HCT116 (cell line): ENCODE results near the gene RRAD. TPM values are rescaled to one million over a fixed set of nuclear protein-coding genes. Genes with fewer than 3 reads are reported as not detected.

Source experiments
- ATAC-seq: fragments of 200-7000 bp; cut with Tn5 transposase; 2 replicates; pipeline ENCODE4 v1.9.1; 2020; ENCODE audit warnings: mild to moderate bottlenecking, moderate library complexity
- BruUV-seq: library from RNA; stranded (reverse); fragments of 400-500 nt; replicated peaks from 2 replicates; lab custom pipeline; 2021; lab: Mats Ljungman, UMichigan
- CTCF ChIA-PET: fragments of 300-600 bp; sonication (Branson Sonifier 250); formaldehyde crosslinking; loops from one replicate; lab custom pipeline; 2021; ENCODE audit warnings: antibody characterized with exemption; lab: Charles Lee
- POLR2A ChIA-PET: fragments of 300-600, 350-600 bp; sonication (Branson Sonifier 250); formaldehyde crosslinking; loops from one replicate; lab custom pipeline; 2021; ENCODE audit warnings: antibody characterized with exemption; lab: Charles Lee
- RAD21 ChIA-PET, 2 experiments: fragments of 300-600 bp; sonication (Branson Sonifier 250); formaldehyde crosslinking; loops; one replicate each; lab custom pipeline; 2023; ENCODE audit warnings: low total read pairs in 2 of 2; ENCODE audit not compliant: uncharacterized antibody in 2 of 2, unreplicated experiment in 2 of 2, low non-redundant PET in 1 of 2; lab: Charles Lee
- DNase-seq: peaks from one replicate; pipeline ENCODE4 v3.0.0-alpha.2; 2010; ENCODE audit warnings: low read depth, low spot score
- H2AFZ ChIP-seq: fragments of 200-600 bp; shearing (Covaris generic), sonication (generic); 2 replicates; pipeline ENCODE4 v1.6.1; 2017; ENCODE audit warnings: low read depth, mixed run types, mixed read lengths, antibody characterized with exemption, low read length; ENCODE audit not compliant: poor library complexity, severe bottlenecking
- H3K27ac ChIP-seq: 2 replicates; pipeline ENCODE4 v1.5.1; 2012; ENCODE audit warnings: low read depth, low read length
- H3K27me3 ChIP-seq: fragments of 200-600 bp; sonication (generic); 2 replicates; pipeline ENCODE4 v1.6.1; 2016; ENCODE audit warnings: mixed run types, low read length, mixed read lengths; ENCODE audit not compliant: insufficient read depth
- H3K36me3 ChIP-seq, 2 experiments: fragments of 200-500 bp in 1 of 2; fragments of 200-600 bp in 1 of 2; sonication (Bioruptor generic) in 1 of 2; sonication (generic) in 1 of 2; 2 replicates each; pipeline versions ENCODE4 v1.5.1 to v1.6.1; 2014 to 2016; ENCODE audit warnings: low read length in 2 of 2, inconsistent platforms in 1 of 2, mixed read lengths in 1 of 2, mixed run types in 1 of 2; ENCODE audit not compliant: insufficient read depth in 2 of 2, control insufficient read depth in 1 of 2
- H3K4me1 ChIP-seq, 2 experiments: fragments of 200-600 bp in 1 of 2; sonication (generic) in 1 of 2; 2 replicates each; pipeline versions ENCODE4 v1.5.1 to v1.6.1; 2012 to 2017; ENCODE audit warnings: low read length in 2 of 2, inconsistent platforms in 1 of 2, mild to moderate bottlenecking in 1 of 2, mixed read lengths in 1 of 2, mixed run types in 1 of 2, moderate library complexity in 1 of 2; ENCODE audit not compliant: insufficient read depth in 2 of 2, control insufficient read depth in 1 of 2
- H3K4me2 ChIP-seq: fragments of 200-600 bp; sonication (generic); 2 replicates; pipeline ENCODE4 v1.6.1; 2017; ENCODE audit warnings: mixed run types, low read length, mixed read lengths
- H3K4me3 ChIP-seq, 2 experiments: fragments of 200-600 bp in 1 of 2; sonication (generic) in 1 of 2; replicated peaks in 1 of 2; 2 replicates each; pipeline ENCODE4 v1.5.1; 2011 to 2016; ENCODE audit warnings: low read length in 2 of 2, control low read depth in 1 of 2, low read depth in 1 of 2, mild to moderate bottlenecking in 1 of 2, mixed read lengths in 1 of 2, mixed run types in 1 of 2
- H3K79me2 ChIP-seq: fragments of 200-600 bp; sonication (generic); 2 replicates; pipeline ENCODE4 v1.6.1; 2017; ENCODE audit warnings: mild to moderate bottlenecking, mixed run types, low read length, moderate library complexity, mixed read lengths; ENCODE audit not compliant: insufficient read depth
- H3K9ac ChIP-seq: fragments of 200-600 bp; sonication (generic); 2 replicates; pipeline ENCODE4 v1.6.1; 2016; ENCODE audit warnings: low read length, mixed read lengths
- H3K9me2 ChIP-seq: fragments of 200-600 bp; sonication (generic), shearing (Covaris generic); 2 replicates; pipeline ENCODE4 v1.6.1; 2017; ENCODE audit warnings: mixed run types, mild to moderate bottlenecking, moderate library complexity; ENCODE audit not compliant: insufficient read depth
- H3K9me3 ChIP-seq, 2 experiments: fragments of 200-500 bp in 1 of 2; fragments of 200-600 bp in 1 of 2; sonication (Bioruptor generic) in 1 of 2; sonication (generic) in 1 of 2; 2 replicates each; pipeline ENCODE4 v1.6.1; 2014 to 2017; ENCODE audit warnings: low read length in 2 of 2, mixed read lengths in 2 of 2, inconsistent platforms in 1 of 2, low read depth in 1 of 2, mild to moderate bottlenecking in 1 of 2, mixed run types in 1 of 2, moderate library complexity in 1 of 2; ENCODE audit not compliant: control insufficient read depth in 1 of 2, insufficient read depth in 1 of 2
- H4K20me1 ChIP-seq: fragments of 200-600 bp; sonication (generic), shearing (Covaris generic); 2 replicates; pipeline ENCODE4 v1.6.1; 2017; ENCODE audit warnings: mixed run types, mild to moderate bottlenecking, moderate library complexity; ENCODE audit not compliant: insufficient read depth
- CBX3 ChIP-seq: IDR thresholded peaks from 2 replicates; pipeline ENCODE4 v1.6.1; 2012; ENCODE audit warnings: low read depth
- EGR1 ChIP-seq: IDR thresholded peaks from 2 replicates; pipeline ENCODE4 v1.6.1; 2012; ENCODE audit warnings: low read depth
- ELF1 ChIP-seq: IDR thresholded peaks from 2 replicates; pipeline ENCODE4 v1.6.1; 2012; ENCODE audit warnings: low read depth, borderline replicate concordance
- EZH2 ChIP-seq: fragments of 200-600 bp; sonication (generic); IDR thresholded peaks from 2 replicates; pipeline ENCODE4 v1.6.1; 2017; ENCODE audit warnings: antibody characterized with exemption, mixed run types
- FOSL1 ChIP-seq: IDR thresholded peaks from 2 replicates; pipeline ENCODE4 v1.6.1; 2012; ENCODE audit warnings: low read depth
- JUND ChIP-seq: IDR thresholded peaks from 2 replicates; pipeline ENCODE4 v1.6.1; 2012
- POLR2A ChIP-seq: IDR thresholded peaks from 2 replicates; pipeline ENCODE4 v1.7.0; 2011; ENCODE audit warnings: borderline replicate concordance; ENCODE audit not compliant: insufficient read depth, insufficient read length; ENCODE audit errors: extremely low read depth
- POLR2AphosphoS5 ChIP-seq: IDR thresholded peaks from 2 replicates; pipeline ENCODE4 v1.6.1; 2011; ENCODE audit warnings: mild to moderate bottlenecking, low read depth, low read length, moderate library complexity
- RAD21 ChIP-seq: IDR thresholded peaks from 2 replicates; pipeline ENCODE4 v1.6.1; 2012; ENCODE audit warnings: low read depth, mild to moderate bottlenecking
- SIN3A ChIP-seq: IDR thresholded peaks from 2 replicates; pipeline ENCODE4 v1.6.1; 2012; ENCODE audit warnings: low read depth
- SRF ChIP-seq: IDR thresholded peaks from 2 replicates; pipeline ENCODE4 v1.6.1; 2012; ENCODE audit warnings: low read depth
- ZFX ChIP-seq: fragments of 450-650 bp; IDR thresholded peaks from 2 replicates; pipeline ENCODE4 v1.6.1; 2017
- ZNF274 ChIP-seq: fragments of 200-500 bp; sonication (Bioruptor generic); IDR thresholded peaks from 2 replicates; pipeline ENCODE4 v1.6.1; 2014; ENCODE audit warnings: mild to moderate bottlenecking, low read depth, low read length, inconsistent platforms
- intact Hi-C: fragments of 100-400 bp; cut with micrococcal nuclease; formaldehyde crosslinking; loops from 2 replicates; pipeline ENCODE4 v1.10.0; 2022
- total RNA-seq: library from RNA; stranded (reverse); gene quantifications from one replicate; pipeline ENCODE4 v1.2.1, GENCODE V29; 2021; ENCODE audit not compliant: unreplicated experiment
- TF ChIP-seq, protein P1 (sequence below): IDR thresholded peaks from 2 replicates; pipeline ENCODE4 v1.6.1; 2012; ENCODE audit warnings: low read depth
- TF ChIP-seq, protein P2 (sequence below): IDR thresholded peaks from 2 replicates; pipeline ENCODE4 v1.6.1; 2012
- TF ChIP-seq, protein P3 (sequence below): IDR thresholded peaks from 2 replicates; pipeline ENCODE4 v1.6.1; 2012

RRAD gene
- total RNA-seq, 1 experiment from 2014 or later: 2.2 TPM

DNA sequence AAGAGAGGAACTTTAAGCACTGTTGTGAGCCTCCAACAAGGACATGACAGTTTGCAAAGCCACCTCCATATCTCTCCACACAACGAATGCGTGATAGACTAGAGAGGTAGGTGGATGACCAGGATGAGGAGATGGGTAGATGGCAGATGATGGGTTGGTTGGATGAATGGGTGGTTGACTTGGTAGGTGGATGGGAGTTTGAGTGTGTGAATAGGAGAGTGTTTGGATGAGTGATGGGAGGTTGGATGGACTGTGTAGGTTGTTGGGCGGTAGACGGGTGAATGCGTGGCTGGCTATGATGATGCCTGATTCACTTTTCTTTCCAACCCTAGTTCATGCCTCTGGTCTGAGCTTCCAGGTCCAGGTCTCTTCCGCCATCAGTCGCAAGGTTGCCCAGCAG is 10.8 kb downstream of the RRAD start (continued):
- TF ChIP-seq, protein P1, sequence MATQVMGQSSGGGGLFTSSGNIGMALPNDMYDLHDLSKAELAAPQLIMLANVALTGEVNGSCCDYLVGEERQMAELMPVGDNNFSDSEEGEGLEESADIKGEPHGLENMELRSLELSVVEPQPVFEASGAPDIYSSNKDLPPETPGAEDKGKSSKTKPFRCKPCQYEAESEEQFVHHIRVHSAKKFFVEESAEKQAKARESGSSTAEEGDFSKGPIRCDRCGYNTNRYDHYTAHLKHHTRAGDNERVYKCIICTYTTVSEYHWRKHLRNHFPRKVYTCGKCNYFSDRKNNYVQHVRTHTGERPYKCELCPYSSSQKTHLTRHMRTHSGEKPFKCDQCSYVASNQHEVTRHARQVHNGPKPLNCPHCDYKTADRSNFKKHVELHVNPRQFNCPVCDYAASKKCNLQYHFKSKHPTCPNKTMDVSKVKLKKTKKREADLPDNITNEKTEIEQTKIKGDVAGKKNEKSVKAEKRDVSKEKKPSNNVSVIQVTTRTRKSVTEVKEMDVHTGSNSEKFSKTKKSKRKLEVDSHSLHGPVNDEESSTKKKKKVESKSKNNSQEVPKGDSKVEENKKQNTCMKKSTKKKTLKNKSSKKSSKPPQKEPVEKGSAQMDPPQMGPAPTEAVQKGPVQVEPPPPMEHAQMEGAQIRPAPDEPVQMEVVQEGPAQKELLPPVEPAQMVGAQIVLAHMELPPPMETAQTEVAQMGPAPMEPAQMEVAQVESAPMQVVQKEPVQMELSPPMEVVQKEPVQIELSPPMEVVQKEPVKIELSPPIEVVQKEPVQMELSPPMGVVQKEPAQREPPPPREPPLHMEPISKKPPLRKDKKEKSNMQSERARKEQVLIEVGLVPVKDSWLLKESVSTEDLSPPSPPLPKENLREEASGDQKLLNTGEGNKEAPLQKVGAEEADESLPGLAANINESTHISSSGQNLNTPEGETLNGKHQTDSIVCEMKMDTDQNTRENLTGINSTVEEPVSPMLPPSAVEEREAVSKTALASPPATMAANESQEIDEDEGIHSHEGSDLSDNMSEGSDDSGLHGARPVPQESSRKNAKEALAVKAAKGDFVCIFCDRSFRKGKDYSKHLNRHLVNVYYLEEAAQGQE: no peak
- TF ChIP-seq ZNF274: no peak
- TF ChIP-seq POLR2A: no peak
- no peak for TF ChIP-seq CBX3
- TF ChIP-seq RAD21: no peak
- TF ChIP-seq SRF: no peak
- TF ChIP-seq SIN3A: no peak
- TF ChIP-seq ELF1: no peak
- no peak for TF ChIP-seq ZFX
- no peak for TF ChIP-seq EZH2
- TF ChIP-seq, protein P2, sequence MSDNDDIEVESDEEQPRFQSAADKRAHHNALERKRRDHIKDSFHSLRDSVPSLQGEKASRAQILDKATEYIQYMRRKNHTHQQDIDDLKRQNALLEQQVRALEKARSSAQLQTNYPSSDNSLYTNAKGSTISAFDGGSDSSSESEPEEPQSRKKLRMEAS: no peak
- TF ChIP-seq, all 23 proteins: peak for 0

DNA sequence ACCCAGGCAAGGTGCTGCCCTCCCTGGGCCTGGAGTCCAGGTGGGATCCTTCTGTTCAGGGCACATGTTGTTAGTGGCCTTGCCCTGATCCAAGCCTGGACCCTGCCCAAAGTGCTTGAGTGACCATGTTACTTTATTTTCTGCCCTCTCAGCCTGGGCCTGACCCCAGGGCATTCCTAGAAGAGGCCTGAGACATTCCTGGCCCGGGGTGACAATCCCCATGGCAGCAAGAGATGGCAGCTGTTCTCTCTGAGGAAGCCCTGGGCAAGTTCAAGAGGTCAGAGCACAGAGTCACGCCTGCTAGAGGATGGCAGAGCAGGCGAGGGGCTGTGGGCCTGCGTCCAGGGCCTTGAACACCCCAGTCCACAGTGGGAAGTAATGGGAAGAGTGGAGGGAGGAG is 11.6 kb downstream of the RRAD start:
- POLR2A ChIA-PET: no interaction called here
- Histone ChIP-seq H3K9me2 (no peaks in the 10 kb centered on the region), H3K4me3 (no peak overlapping the region), H3K27me3 (no peaks in the 10 kb centered on the region), H3K79me2 (no peaks in the 10 kb centered on the region), H2AFZ (no peak overlapping the region), H3K36me3 (no peaks in the 10 kb centered on the region), H3K27ac (no peak overlapping the region), H4K20me1 (no peaks in the 10 kb centered on the region), H3K4me2 (no peak overlapping the region), H3K4me1 (peaks cover 0 to 13% of the 10 kb centered on the region in 2 experiments; a peak in 2 of 4 replicates), H3K9ac (no peak overlapping the region), H3K9me3 (no peaks in the 10 kb centered on the region)
- BruUV-seq: no TSS peak
- RAD21 ChIA-PET: no interaction called here
- DNase-seq (no peak), ATAC-seq (no peak)
- TF ChIP-seq EGR1: no peak
- TF ChIP-seq, protein P3, sequence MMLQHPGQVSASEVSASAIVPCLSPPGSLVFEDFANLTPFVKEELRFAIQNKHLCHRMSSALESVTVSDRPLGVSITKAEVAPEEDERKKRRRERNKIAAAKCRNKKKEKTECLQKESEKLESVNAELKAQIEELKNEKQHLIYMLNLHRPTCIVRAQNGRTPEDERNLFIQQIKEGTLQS: no peak
- no peak for TF ChIP-seq CBX3
- TF ChIP-seq FOSL1: no peak
- no peak for TF ChIP-seq RAD21
- TF ChIP-seq POLR2AphosphoS5: no peak
- no peak for TF ChIP-seq POLR2A
- TF ChIP-seq SRF: no peak
- TF ChIP-seq, protein P1: no peak
- TF ChIP-seq, protein P2: no peak
- no peak for TF ChIP-seq JUND
- CTCF ChIA-PET: no interaction called here
- intact Hi-C loops: no loop called here
